BLaER1 treated with 17β-estradiol and CSF1 and Interleukin-3, amounts not matched to agents 10 nM and 100 nM (cell line): ENCODE data around the gene MKLN1.

Experiments
- H3K27ac ChIP-seq, 11 experiments: shearing (Covaris generic); formaldehyde crosslinking; 2 replicates each; pipeline ENCODE4 v1.8.1; 2022
- H3K27me3 ChIP-seq, 11 experiments: shearing (Covaris generic); formaldehyde crosslinking; 2 replicates each; pipeline ENCODE4 v1.8.1; 2022
- H3K36me3 ChIP-seq, 11 experiments: shearing (Covaris generic); formaldehyde crosslinking; 2 replicates each; pipeline ENCODE4 v1.8.1; 2022
- H3K4me1 ChIP-seq, 10 experiments: shearing (Covaris generic); formaldehyde crosslinking; 2 replicates each; pipeline ENCODE4 v1.8.1; 2022
- H3K4me2 ChIP-seq, 11 experiments: shearing (Covaris generic); formaldehyde crosslinking; 2 replicates each; pipeline ENCODE4 v1.8.1; 2022
- H3K4me3 ChIP-seq, 10 experiments: shearing (Covaris generic); formaldehyde crosslinking; 2 replicates each; pipeline ENCODE4 v1.8.1; 2022
- H3K9ac ChIP-seq, 11 experiments: shearing (Covaris generic); formaldehyde crosslinking; 2 replicates each; pipeline ENCODE4 v1.8.1; 2022
- H3K9me3 ChIP-seq, 11 experiments: shearing (Covaris generic); formaldehyde crosslinking; replicated peaks in 1 of 11; 2 replicates each; pipeline ENCODE4 v1.8.1; 2022
- H4K20me1 ChIP-seq, 11 experiments: shearing (Covaris generic); formaldehyde crosslinking; 2 replicates each; pipeline ENCODE4 v1.8.1; 2022
- Cebpa-rat ChIP-seq, 11 experiments: shearing (Covaris generic); IDR thresholded peaks; 2 replicates each; pipeline ENCODE4 v1.8.1; 2022

Gene MKLN1

GRCh38 chr7:131498237-131498885 lies 170.7 kb downstream of the MKLN1 start:
- Histone ChIP-seq H3K4me2 (no peak overlapping the region), H3K9ac (no peak overlapping the region), H4K20me1 (peaks cover 0 to 16% (median 4%) of the 10 kb centered on the region in 11 experiments; a peak in 6 of 22 replicates), H3K27me3 (no peaks in the 10 kb centered on the region), H3K4me1 (peaks cover 27 to 35% (median 32%) of the 10 kb centered on the region in 10 experiments), H3K36me3 (peaks cover 20 to 60% (median 37%) of the 10 kb centered on the region in 11 experiments), H3K27ac (no peak overlapping the region), H3K9me3 (no peaks in the 10 kb centered on the region), H3K4me3 (no peak overlapping the region)
- TF ChIP-seq Cebpa-rat (IDR thresholded peaks at IDR 0.05), result peak in 5 of 11 experiments; percentile 15 to 68 (median 29); a peak in 3 of 22 replicates

- Histone ChIP-seq H3K9ac (no peak overlapping the region), H3K4me2 (no peak overlapping the region), H3K36me3 (peaks cover 20 to 66% (median 34%) of the 10 kb centered on the region in 11 experiments), H3K4me1 (peaks cover 27 to 35% (median 33%) of the 10 kb centered on the region in 10 experiments), H3K4me3 (no peak overlapping the region), H3K27ac (no peak overlapping the region), H3K9me3 (no peaks in the 10 kb centered on the region), H4K20me1 (peaks cover 0 to 28% (median 4%) of the 10 kb centered on the region in 11 experiments; a peak in 6 of 22 replicates), H3K27me3 (no peaks in the 10 kb centered on the region)
- no peak for TF ChIP-seq Cebpa-rat (IDR thresholded peaks at IDR 0.05)
Observed at GRCh38 chr7:131499801-131500200, 172.1 kb downstream of the MKLN1 start.

GRCh38 chr7:131500357-131500756 lies 172.7 kb downstream of the MKLN1 start:
- H3K36me3 ChIP-seq, result peaks cover 20 to 62% (median 37%) of the 10 kb centered on the region in 11 experiments
- peaks cover 0 to 28% (median 4%) of the 10 kb centered on the region in 11 experiments; a peak in 6 of 22 replicates for H4K20me1 ChIP-seq
- peaks cover 27 to 35% (median 33%) of the 10 kb centered on the region in 10 experiments for H3K4me1 ChIP-seq
- H3K9ac ChIP-seq, result no peak overlapping the region
- peak overlapping the region in 10 of 11 experiments; percentile 2 to 71 (median 59); a peak in 13 of 22 replicates for H3K4me2 ChIP-seq
- H3K27me3 ChIP-seq, result no peaks in the 10 kb centered on the region
- no peaks in the 10 kb centered on the region for H3K9me3 ChIP-seq
- H3K4me3 ChIP-seq, result no peak overlapping the region
- TF ChIP-seq Cebpa-rat (IDR thresholded peaks at IDR 0.05), result no peak
- no peak overlapping the region for H3K27ac ChIP-seq

- H3K36me3 ChIP-seq, result peaks cover 20 to 65% (median 43%) of the 10 kb centered on the region in 11 experiments
Observed at GRCh38 chr7:131501422-131501821, 173.7 kb downstream of the MKLN1 start.

GRCh38 chr7:131501930-131502685 lies 174.4 kb downstream of the MKLN1 start:
- Histone ChIP-seq H3K9ac (no peak overlapping the region; a peak in 1 of 22 replicates), H3K9me3 (no peaks in the 10 kb centered on the region), H3K36me3 (peaks cover 13 to 61% (median 36%) of the 10 kb centered on the region in 11 experiments), H3K27ac (peak overlapping the region in 6 of 11 experiments; percentile 0 to 52 (median 14); a peak in 2 of 22 replicates), H3K27me3 (no peaks in the 10 kb centered on the region), H3K4me3 (no peak overlapping the region), H4K20me1 (peaks cover 0 to 32% (median 4%) of the 10 kb centered on the region in 11 experiments; a peak in 7 of 22 replicates), H3K4me2 (peak overlapping the region in 10 of 11 experiments; percentile 2 to 71 (median 59); a peak in 18 of 22 replicates), H3K4me1 (peaks cover 27 to 35% (median 33%) of the 10 kb centered on the region in 10 experiments)
- no peak for TF ChIP-seq Cebpa-rat (IDR thresholded peaks at IDR 0.05)

More at GRCh38 chr7:131501422-131501821, 173.7 kb downstream of the MKLN1 start:
- no peak overlapping the region for H3K9ac ChIP-seq
- peak overlapping the region in 10 of 11 experiments; percentile 2 to 71 (median 59); a peak in 19 of 22 replicates for H3K4me2 ChIP-seq
- H4K20me1 ChIP-seq, result peaks cover 0 to 28% (median 4%) of the 10 kb centered on the region in 11 experiments; a peak in 6 of 22 replicates
- peak overlapping the region in 5 of 11 experiments; percentile 0 to 52 (median 14); a peak in 1 of 22 replicates for H3K27ac ChIP-seq
- H3K4me3 ChIP-seq, result no peak overlapping the region
- no peak for TF ChIP-seq Cebpa-rat (IDR thresholded peaks at IDR 0.05)
- H3K9me3 ChIP-seq, result no peaks in the 10 kb centered on the region
- peaks cover 27 to 35% (median 33%) of the 10 kb centered on the region in 10 experiments for H3K4me1 ChIP-seq
- H3K27me3 ChIP-seq, result no peaks in the 10 kb centered on the region

GRCh38 chr7:131502810-131503508 lies 175.3 kb downstream of the MKLN1 start:
- H3K9me3 ChIP-seq, result no peaks in the 10 kb centered on the region
- no peak for TF ChIP-seq Cebpa-rat (IDR thresholded peaks at IDR 0.05)
- no peak overlapping the region; a peak in 1 of 22 replicates for H3K9ac ChIP-seq
- H4K20me1 ChIP-seq, result peaks cover 0 to 38% (median 4%) of the 10 kb centered on the region in 11 experiments; a peak in 8 of 22 replicates
- peaks cover 27 to 36% (median 33%) of the 10 kb centered on the region in 10 experiments for H3K4me1 ChIP-seq
- H3K27me3 ChIP-seq, result no peaks in the 10 kb centered on the region
- H3K4me2 ChIP-seq, result peak overlapping the region in 8 of 11 experiments; percentile 41 to 71 (median 68); a peak in 15 of 22 replicates
- H3K36me3 ChIP-seq, result peaks cover 7 to 55% (median 28%) of the 10 kb centered on the region in 11 experiments; a peak in 18 of 22 replicates
- H3K4me3 ChIP-seq, result no peak overlapping the region
- H3K27ac ChIP-seq, result peak overlapping the region in 4 of 11 experiments; percentile 2 to 14 (median 10); a peak in 3 of 22 replicates

- H3K36me3 ChIP-seq, result peaks cover 1 to 48% (median 22%) of the 10 kb centered on the region in 11 experiments; a peak in 16 of 22 replicates
Observed at GRCh38 chr7:131503639-131504038, 176.0 kb downstream of the MKLN1 start.

More at GRCh38 chr7:131503639-131504038, 176.0 kb downstream of the MKLN1 start:
- Histone ChIP-seq H4K20me1 (peaks cover 0 to 38% (median 4%) of the 10 kb centered on the region in 11 experiments; a peak in 8 of 22 replicates), H3K27ac (peak overlapping the region in 1 of 11 experiments; percentile 13; a peak in 1 of 22 replicates), H3K4me3 (no peak overlapping the region), H3K4me1 (peaks cover 23 to 40% (median 38%) of the 10 kb centered on the region in 10 experiments), H3K9me3 (no peaks in the 10 kb centered on the region), H3K9ac (no peak overlapping the region), H3K27me3 (no peaks in the 10 kb centered on the region), H3K4me2 (no peak overlapping the region)
- no peak for TF ChIP-seq Cebpa-rat (IDR thresholded peaks at IDR 0.05)
